ENCODE data around the gene RABL6.
"Not testable (repeated sequence)": the region's sequence is repeated elsewhere in the genome, so short reads cannot be mapped to it uniquely, and the experiment has no call there.

The RABL6 gene

GRCh38 chr9:136777359-136777758 lies 30.4 kb upstream of the RABL6 start:
- no peak for DNase-seq

GRCh38 chr9:136779808-136780207 lies 27.9 kb upstream of the RABL6 start:
- no peak for DNase-seq

- DNase-seq = no peak
Observed at GRCh38 chr9:136782452-136782851, 25.3 kb upstream of the RABL6 start.

- no peak for DNase-seq
Observed at GRCh38 chr9:136784249-136784996, 23.3 kb upstream of the RABL6 start.

- DNase-seq = no peak
Observed at GRCh38 chr9:136784997-136785361, 22.8 kb upstream of the RABL6 start.

- not testable (repeated sequence) for DNase-seq
Observed at GRCh38 chr9:136785565-136786355, 22.0 kb upstream of the RABL6 start.

GRCh38 chr9:136786451-136786850 lies 21.3 kb upstream of the RABL6 start:
- DNase-seq = no peak

- DNase-seq = not testable (repeated sequence)
Observed at GRCh38 chr9:136786983-136787382, 20.8 kb upstream of the RABL6 start.

GRCh38 chr9:136787690-136788400 lies 19.9 kb upstream of the RABL6 start:
- DNase-seq = peak; percentile 70 to 73

- DNase-seq = not testable (repeated sequence)
Observed at GRCh38 chr9:136788644-136789522, 18.9 kb upstream of the RABL6 start.

GRCh38 chr9:136789523-136789937 lies 18.2 kb upstream of the RABL6 start:
- no peak for DNase-seq

- peak; percentile 100 for DNase-seq
Observed at GRCh38 chr9:136790640-136791515, 16.9 kb upstream of the RABL6 start, which contains the start of gene TMEM141. TSS of gene TMEM141 (plus strand) at chr9:136791344. CDS start at chr9:136791371, 27 bp downstream.

GRCh38 chr9:136791516-136792276 lies 16.1 kb upstream of the RABL6 start:
- peak; percentile 50 to 66 for DNase-seq

- DNase-seq = no peak
Observed at GRCh38 chr9:136792321-136793085, 15.2 kb upstream of the RABL6 start.

- no peak for DNase-seq
Observed at GRCh38 chr9:136793086-136793946, 14.4 kb upstream of the RABL6 start.

GRCh38 chr9:136794281-136794999 lies 13.3 kb upstream of the RABL6 start:
- DNase-seq = no peak

GRCh38 chr9:136795000-136795348 lies 12.8 kb upstream of the RABL6 start:
- no peak for DNase-seq

- no peak for DNase-seq
Observed at GRCh38 chr9:136796238-136796774, 11.4 kb upstream of the RABL6 start, which contains the start of gene CCDC183. TSS of gene CCDC183 (plus strand) at chr9:136796338. CDS start at chr9:136796398, 60 bp downstream.
